Natural killer cell treated with Interleukin-12 subunit alpha and Interleukin-12 subunit beta and Interleukin-15 and Interleukin-18, amount 100 ng/mL, for 72 hours (primary cell): ENCODE data around the gene ZNF592. TPM values are rescaled to one million over a fixed set of nuclear protein-coding genes. Genes with fewer than 3 reads are reported as not detected.
"Not testable (repeated sequence)": the region's sequence is repeated elsewhere in the genome, so short reads cannot be mapped to it uniquely, and the experiment has no call there.

Source experiments
- ATAC-seq, 2 donors: fragments of 150-1000 bp; cut with Tn5 transposase in 1 of 2; sonication (Bioruptor Pico), chemical (Tn5 transposase) in 1 of 2; 2 replicates each; pipeline ENCODE4 v1.10.0; 2021
- DNase-seq: peaks from one replicate; pipeline ENCODE4 v3.0.0; 2022; ENCODE audit warnings: low spot score
- H3K27ac Mint-ChIP-seq, 2 donors: 1 replicate in 1 of 2; 2 replicates in 1 of 2; pipeline ENCODE4 v1.8.0; 2022; ENCODE audit warnings: mixed read lengths in 2 of 2, mild to moderate bottlenecking in 1 of 2, moderate library complexity in 1 of 2
- H3K27me3 Mint-ChIP-seq, 2 donors: 1 replicate in 1 of 2; 2 replicates in 1 of 2; pipeline ENCODE4 v1.8.0; 2022; ENCODE audit warnings: mixed read lengths in 2 of 2
- H3K36me3 Mint-ChIP-seq: one replicate; pipeline ENCODE4 v1.8.0; 2022; ENCODE audit warnings: mixed read lengths
- H3K4me1 Mint-ChIP-seq, 2 donors: 1 replicate in 1 of 2; 2 replicates in 1 of 2; pipeline ENCODE4 v1.8.0; 2022; ENCODE audit warnings: low read depth in 2 of 2, mixed read lengths in 2 of 2, mild to moderate bottlenecking in 1 of 2
- H3K4me3 Mint-ChIP-seq: one replicate; pipeline ENCODE4 v1.8.0; 2022; ENCODE audit warnings: mixed read lengths
- H3K9me3 Mint-ChIP-seq: 2 replicates; pipeline ENCODE4 v1.8.0; 2022; ENCODE audit warnings: mixed read lengths
- total RNA-seq, 2 donors: library from RNA; stranded (reverse); gene quantifications; one replicate each; pipeline ENCODE4 v1.2.3, GENCODE V29; 2022

Gene ZNF592
- total RNA-seq, 2 donors from 2014 or later = 23.7 to 41.3 TPM

DNA sequence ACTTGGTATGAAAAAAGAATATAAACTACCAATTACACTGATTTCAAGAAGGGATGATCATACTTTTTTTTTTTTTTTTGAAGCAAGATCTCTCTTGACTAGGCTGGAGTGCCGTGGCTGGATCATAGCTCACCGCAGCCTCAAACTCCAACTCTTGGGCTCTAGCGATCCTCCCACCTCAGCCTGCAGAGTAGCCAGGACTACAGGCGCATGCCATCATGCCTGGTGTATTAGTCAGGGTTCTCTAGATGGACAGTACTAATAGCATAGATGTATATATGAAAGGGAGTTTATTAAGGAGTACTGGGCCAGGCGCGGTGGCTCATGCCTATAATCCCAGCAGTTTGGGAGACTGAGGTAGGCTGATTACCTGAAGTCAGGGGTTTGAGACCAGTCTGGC is 21.0 kb upstream of the ZNF592 start:
- H3K27ac Mint-ChIP-seq = no peak overlapping the region
- H3K4me1 Mint-ChIP-seq = peaks cover 9 to 12% of the 10 kb centered on the region in 2 donors
- H3K36me3 Mint-ChIP-seq = no peaks in the 10 kb centered on the region
- H3K4me3 Mint-ChIP-seq = no peak overlapping the region
- no peaks in the 10 kb centered on the region for H3K9me3 Mint-ChIP-seq
- no peaks in the 10 kb centered on the region for H3K27me3 Mint-ChIP-seq
- no peak for ATAC-seq
- no peak for DNase-seq

DNA sequence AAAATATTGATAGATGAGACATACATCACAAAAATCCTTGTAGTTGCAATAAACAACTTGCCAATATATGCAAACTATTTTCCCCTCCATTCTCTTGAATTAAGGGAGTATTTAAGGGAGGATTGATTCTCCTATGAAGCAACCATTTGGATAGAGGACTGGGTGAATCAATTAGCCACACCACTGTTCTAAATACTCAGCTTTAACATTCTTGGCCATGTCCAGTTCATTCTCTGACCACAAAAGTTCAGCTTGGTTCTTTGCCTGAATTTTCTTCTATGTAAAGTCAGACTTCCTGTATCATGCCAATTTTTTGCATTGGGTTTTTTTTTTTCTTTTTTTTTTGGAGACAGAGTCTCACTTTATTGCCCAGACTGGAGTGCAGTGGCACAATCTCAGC is 16.6 kb upstream of the ZNF592 start:
- Mint-ChIP-seq H3K27me3 (no peaks in the 10 kb centered on the region), H3K9me3 (no peaks in the 10 kb centered on the region), H3K36me3 (no peaks in the 10 kb centered on the region), H3K4me1 (peaks cover 29 to 32% of the 10 kb centered on the region in 2 donors), H3K4me3 (no peak overlapping the region), H3K27ac (no peak overlapping the region)
- DNase-seq (no peak), ATAC-seq (no peak)

DNA sequence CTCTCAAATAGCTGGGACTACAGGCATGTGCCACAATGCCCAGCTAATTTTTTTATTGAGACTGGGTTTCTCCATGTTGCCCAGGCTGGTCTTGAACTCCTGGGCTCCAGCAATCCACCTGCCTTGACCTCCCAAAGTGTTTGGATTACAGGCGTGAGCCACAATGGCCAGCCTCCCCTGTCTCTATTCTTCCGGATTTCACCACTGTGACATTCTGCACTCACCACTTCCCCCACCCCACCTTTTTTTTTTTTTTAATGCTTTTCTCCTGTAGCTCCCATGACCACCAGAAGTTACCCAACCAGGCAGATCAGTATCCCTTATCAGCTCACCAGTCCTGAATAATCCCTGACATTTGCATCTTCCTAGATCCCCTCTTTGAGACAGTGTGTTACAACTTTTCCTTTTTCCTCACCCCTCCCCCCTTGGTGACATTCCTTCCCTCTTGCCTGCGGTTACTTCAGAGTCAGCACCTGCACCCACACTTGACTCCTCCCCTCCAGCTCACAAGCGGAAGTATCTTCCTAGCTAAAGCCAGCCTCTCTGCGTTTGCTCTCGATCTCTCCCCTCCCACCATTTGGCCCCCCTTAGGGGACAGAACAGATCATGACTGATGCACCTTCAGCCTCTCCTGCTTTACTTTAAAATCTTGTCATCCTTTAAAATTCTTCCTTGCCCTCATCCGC is 13.5 kb upstream of the ZNF592 start:
- H3K27me3 Mint-ChIP-seq = no peaks in the 10 kb centered on the region
- H3K4me1 Mint-ChIP-seq = peaks cover 34 to 41% of the 10 kb centered on the region in 2 donors
- DNase-seq (peak; percentile 73), ATAC-seq (peak; percentile 64 to 75)
- no peaks in the 10 kb centered on the region for H3K9me3 Mint-ChIP-seq
- H3K36me3 Mint-ChIP-seq = no peaks in the 10 kb centered on the region
- H3K4me3 Mint-ChIP-seq = peak overlapping the region; percentile 92
- H3K27ac Mint-ChIP-seq = peak overlapping the region; percentile 94 to 96

DNA sequence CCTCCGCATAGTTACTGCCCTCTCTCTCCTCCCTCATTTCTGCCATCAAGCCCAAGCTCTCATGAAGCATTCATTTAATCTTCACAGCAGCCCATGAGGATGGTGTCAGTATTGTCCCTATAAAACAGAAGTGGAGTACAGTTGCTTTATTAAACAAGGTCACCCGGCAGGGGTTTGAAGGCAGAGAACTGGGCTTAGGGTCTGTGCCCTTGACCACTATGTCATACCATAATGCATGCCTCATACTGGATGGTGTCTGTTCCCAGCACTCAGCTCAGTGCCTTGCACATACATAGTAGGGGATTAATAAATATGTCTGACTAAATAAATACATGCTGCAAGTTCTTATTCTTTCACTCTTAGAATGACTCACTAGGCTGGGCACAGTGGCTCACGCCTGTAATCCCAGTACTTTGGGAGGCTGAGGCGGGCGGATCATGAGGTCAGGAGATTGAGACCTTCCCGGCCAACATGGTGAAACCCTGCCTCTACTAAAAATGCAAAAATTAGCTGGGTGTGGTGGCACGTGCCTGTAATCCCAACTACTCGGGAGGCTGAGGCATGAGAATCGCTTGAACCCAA is 12.8 kb upstream of the ZNF592 start:
- Mint-ChIP-seq H3K4me3 (peak overlapping the region; percentile 92), H3K27ac (peak overlapping the region; percentile 94 to 96), H3K4me1 (peaks cover 34 to 41% of the 10 kb centered on the region in 2 donors)
- not testable (repeated sequence) for H3K36me3 Mint-ChIP-seq, H3K27me3 Mint-ChIP-seq, H3K9me3 Mint-ChIP-seq
- ATAC-seq (peak; percentile 83 to 86), DNase-seq (peak; percentile 73)

DNA sequence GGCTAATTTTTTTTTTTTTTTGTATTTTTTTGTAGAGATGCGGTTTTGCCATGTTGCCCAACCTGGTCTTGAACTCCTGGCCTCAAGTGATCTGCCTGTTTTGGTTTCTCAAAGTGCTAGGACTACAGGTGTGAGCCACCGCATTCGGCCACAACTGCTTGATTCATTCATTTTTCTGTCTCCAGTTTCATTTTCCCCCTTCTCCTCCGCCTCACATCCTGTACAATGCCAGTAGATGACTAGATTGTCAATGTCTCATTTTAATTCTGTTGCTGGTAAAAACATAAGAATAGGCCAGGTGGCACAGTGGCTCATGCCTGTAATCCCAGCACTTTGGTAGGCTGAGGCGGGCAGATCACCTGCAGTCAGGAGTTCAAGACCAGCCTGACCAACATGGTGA is 12.0 kb upstream of the ZNF592 start:
- ATAC-seq = peak; percentile 84 to 86
- no peaks in the 10 kb centered on the region for H3K36me3 Mint-ChIP-seq
- H3K9me3 Mint-ChIP-seq = no peaks in the 10 kb centered on the region
- H3K4me3 Mint-ChIP-seq = peak overlapping the region; percentile 74
- peak overlapping the region; percentile 94 to 96 for H3K27ac Mint-ChIP-seq
- no peaks in the 10 kb centered on the region for H3K27me3 Mint-ChIP-seq
- DNase-seq = peak; percentile 72
- H3K4me1 Mint-ChIP-seq = peaks cover 38 to 41% of the 10 kb centered on the region in 2 donors

DNA sequence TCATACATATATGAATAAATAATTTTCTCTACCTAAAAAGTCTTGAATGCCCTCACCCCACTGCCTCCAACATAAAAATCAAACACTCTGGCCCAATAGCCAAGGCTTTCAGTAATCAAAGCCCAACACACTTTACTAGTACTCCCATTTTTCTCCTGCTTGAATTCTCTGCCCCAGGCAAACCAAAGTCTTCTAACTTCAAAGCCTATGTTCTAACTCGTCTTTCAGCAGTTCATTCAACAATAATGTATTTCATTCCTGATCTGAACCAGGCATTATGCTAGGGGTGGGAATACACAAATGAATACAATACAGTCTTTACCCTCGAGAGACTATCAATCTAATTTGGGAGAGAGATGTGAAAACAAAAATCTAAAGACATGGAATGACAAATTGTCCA is 11.4 kb upstream of the ZNF592 start:
- Mint-ChIP-seq H3K36me3 (no peaks in the 10 kb centered on the region), H3K4me3 (peak overlapping the region; percentile 57), H3K27ac (peak overlapping the region; percentile 94 to 96), H3K4me1 (peaks cover 38 to 41% of the 10 kb centered on the region in 2 donors), H3K27me3 (no peaks in the 10 kb centered on the region), H3K9me3 (no peaks in the 10 kb centered on the region)
- no peak for ATAC-seq
- DNase-seq = no peak

DNA sequence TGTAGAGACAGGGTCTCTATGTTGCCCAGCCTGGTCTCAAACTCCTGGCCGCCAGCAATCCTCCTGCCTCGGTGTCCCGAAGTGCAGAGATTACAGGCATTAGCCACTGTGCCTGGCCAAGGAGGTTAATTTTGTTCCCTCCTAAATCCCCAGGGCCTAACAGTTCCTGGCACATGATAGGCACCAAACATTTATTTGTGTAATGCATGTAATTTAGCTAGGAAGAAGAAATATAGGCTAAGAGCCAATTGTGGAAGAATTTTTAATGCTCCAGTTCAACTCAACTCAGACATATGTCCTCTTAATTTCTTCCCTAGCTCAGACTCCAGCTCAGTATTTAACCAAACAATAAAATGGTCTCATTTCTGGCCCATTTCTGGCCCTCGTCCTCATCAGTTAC is 7.7 kb upstream of the ZNF592 start:
- no peak for DNase-seq
- Mint-ChIP-seq H3K36me3 (no peaks in the 10 kb centered on the region), H3K27me3 (no peaks in the 10 kb centered on the region), H3K27ac (peak overlapping the region in 1 of 2 donors; percentile 72), H3K9me3 (no peaks in the 10 kb centered on the region), H3K4me3 (no peak overlapping the region), H3K4me1 (peaks cover 21 to 22% of the 10 kb centered on the region in 2 donors)
- no peak for ATAC-seq

DNA sequence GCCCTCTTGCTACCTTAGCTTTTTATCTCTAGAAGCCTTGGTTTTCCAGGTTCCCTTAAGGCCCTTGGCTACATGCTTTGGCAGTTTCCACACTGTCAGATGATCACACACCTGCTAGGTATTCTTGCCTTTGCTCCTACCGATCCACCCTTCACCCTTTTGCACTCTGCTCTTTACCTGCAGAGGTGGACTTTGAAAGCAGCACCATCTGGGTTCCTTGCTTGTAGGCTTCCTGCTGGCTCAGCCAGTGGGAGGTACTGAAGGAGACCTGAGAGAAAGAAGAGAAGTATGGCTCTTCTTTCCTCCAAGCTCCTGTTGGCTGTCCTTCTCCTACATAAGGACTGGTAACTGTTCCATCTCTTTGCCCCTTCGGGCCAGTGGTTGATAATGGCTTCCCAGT is 7.3 kb upstream of the ZNF592 start:
- Mint-ChIP-seq H3K4me3 (no peak overlapping the region), H3K9me3 (no peaks in the 10 kb centered on the region), H3K27me3 (no peaks in the 10 kb centered on the region), H3K36me3 (no peaks in the 10 kb centered on the region), H3K4me1 (peaks cover 20 to 21% of the 10 kb centered on the region in 2 donors), H3K27ac (peak overlapping the region in 1 of 2 donors; percentile 72)
- ATAC-seq = no peak
- DNase-seq = no peak

DNA sequence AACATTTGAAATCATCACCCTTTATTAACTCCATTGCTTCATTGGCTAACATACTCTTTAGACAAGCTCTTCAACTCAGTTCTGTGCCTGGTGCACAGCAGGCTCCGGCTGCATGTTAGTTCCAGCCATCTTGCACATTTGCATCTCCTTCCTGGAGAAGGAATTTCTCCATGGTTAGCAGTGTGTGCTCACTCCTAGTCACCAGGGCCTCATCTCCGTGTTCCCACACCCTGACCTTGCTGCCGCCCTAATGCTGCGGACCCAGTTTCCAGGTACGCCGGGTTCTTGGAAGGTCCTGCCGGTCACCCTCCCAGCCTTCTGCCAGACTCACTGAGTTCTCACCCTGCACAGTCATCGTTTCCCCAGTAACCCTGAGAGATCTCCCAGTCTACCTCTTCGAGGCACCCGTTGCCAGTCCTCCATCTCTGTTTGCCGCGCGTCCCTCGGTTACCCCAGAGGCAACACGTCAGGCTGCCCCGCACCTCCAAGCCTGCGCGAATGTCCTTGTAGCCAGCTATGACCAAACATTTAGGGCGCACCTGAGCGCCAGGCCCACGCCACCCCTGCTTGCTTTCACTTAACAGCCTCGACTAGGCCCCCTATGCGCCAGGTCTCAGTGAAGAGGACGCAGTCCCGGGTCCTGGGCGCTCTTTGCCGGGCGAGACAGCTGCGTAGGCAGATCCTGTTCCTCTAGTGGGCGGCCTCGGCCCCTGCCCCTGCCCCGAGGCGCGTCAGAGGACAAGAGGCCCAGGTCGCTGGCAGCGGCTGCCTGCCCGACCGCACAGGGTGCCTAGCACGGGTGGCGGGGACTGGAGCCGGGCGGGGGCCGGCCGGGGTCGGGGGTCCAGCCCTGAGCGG is 747 bp upstream of the ZNF592 start:
- peak; percentile 78 for DNase-seq
- Mint-ChIP-seq H3K27ac (peak overlapping the region; percentile 88 to 93), H3K9me3 (no peaks in the 10 kb centered on the region), H3K4me3 (peak overlapping the region; percentile 94), H3K4me1 (peaks cover 40 to 49% of the 10 kb centered on the region in 2 donors), H3K27me3 (no peaks in the 10 kb centered on the region), H3K36me3 (no peaks in the 10 kb centered on the region)
- ATAC-seq = peak; percentile 67 to 72

DNA sequence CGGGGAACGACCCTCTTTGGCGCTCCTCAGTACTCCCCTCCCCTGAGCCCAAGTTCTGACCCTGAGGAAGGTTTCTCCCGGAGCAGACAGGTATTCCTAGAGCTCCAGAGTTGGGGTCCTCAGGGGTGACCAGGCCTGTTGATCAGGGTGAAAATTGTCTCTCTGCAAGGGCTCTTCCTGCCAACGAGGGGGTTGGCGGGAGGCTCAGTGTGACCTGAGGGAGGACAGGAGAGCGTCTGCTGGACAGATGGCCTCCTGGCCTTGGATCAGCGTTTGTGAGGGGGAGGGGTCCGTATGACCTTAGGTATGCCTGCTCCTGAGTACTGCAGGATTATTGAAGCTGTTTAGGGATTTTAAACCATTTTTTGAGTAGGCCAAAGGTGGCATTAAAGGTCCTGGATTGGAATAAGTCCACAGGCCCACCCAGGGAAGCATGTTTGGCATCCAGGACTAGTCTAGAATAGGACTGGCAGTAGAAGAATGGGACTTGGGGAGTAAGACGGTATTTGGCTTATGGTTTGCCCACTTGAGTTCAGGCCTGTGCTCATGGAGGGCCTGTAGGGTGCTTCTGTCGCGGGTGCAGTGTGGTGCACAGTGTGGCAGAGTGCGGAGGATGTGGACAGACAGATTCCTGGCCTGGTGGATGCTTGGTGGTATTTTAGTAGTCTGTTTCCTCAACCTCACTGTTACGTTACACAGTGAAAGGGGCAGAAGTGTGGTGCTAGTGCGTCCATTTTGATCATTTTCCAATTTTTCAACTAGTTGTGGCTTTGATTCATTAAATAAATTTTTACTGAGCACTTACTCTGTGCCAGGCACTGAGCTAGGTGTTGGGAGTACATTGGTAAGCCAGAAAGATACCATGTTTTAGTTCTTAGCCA is 959 bp downstream of the ZNF592 start:
- H3K27ac Mint-ChIP-seq = peak overlapping the region; percentile 92 to 93
- peak overlapping the region; percentile 96 for H3K4me3 Mint-ChIP-seq

DNA sequence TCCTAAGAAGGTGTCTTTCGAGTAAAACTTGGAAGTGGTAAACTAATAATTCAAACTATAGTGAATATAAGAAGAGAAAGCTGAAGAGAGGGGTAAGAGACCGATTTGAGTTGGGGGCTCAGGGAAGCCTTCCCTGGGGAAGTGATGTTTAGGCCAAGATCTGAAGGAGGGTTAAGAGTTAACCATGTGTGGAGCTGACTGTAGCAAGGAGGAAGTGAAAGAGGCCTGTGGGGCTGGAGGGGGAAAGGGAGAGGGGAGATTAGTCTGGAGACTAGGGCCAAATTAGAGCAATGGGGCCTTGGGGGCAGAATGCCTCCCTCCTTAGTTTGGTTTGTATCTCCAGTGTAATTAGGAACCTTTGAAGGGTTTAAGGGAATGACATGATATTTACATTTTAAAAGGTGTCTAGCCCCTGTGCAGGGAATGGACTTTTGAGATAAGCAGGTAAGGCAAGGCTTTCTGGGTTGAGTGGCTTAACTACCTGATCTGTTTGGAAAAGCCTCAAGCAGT is 2.2 kb downstream of the ZNF592 start:
- DNase-seq (no peak), ATAC-seq (no peak)
- H3K27ac Mint-ChIP-seq = peak overlapping the region; percentile 92 to 93
- H3K4me1 Mint-ChIP-seq = peaks cover 49 to 60% of the 10 kb centered on the region in 2 donors
- peak overlapping the region; percentile 96 for H3K4me3 Mint-ChIP-seq
- no peaks in the 10 kb centered on the region for H3K9me3 Mint-ChIP-seq
- peaks cover 6% of the 10 kb centered on the region for H3K36me3 Mint-ChIP-seq
- H3K27me3 Mint-ChIP-seq = no peaks in the 10 kb centered on the region

More for the DNA sequence above, 959 bp downstream of the ZNF592 start:
- DNase-seq = peak; percentile 73
- Mint-ChIP-seq H3K4me1 (peaks cover 46 to 55% of the 10 kb centered on the region in 2 donors), H3K9me3 (no peaks in the 10 kb centered on the region), H3K27me3 (no peaks in the 10 kb centered on the region), H3K36me3 (peaks cover 6% of the 10 kb centered on the region)
- ATAC-seq = peak in 1 of 2 donors; percentile 59

DNA sequence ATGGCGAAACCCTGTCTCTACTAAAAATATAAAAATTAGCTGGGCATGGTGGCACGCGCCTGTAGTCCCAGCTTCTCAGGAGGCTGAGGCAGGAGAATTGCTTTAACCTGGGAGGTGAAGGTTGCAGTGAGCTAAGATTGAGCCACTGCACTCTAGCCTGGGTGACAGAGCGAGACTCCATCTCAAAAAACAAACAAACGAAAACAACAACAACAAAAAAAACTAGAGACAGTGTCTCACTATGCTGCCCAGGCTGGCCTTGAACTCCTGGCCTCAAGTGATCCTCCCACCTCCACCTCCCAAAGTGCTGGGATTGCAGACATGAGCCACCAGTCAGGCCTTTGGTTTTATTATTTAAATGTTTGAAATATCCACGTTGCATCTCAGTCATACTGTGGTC is 3.3 kb downstream of the ZNF592 start:
- not testable (repeated sequence) for H3K4me3 Mint-ChIP-seq, H3K27ac Mint-ChIP-seq
- peaks cover 54 to 60% of the 10 kb centered on the region in 2 donors for H3K4me1 Mint-ChIP-seq

DNA sequence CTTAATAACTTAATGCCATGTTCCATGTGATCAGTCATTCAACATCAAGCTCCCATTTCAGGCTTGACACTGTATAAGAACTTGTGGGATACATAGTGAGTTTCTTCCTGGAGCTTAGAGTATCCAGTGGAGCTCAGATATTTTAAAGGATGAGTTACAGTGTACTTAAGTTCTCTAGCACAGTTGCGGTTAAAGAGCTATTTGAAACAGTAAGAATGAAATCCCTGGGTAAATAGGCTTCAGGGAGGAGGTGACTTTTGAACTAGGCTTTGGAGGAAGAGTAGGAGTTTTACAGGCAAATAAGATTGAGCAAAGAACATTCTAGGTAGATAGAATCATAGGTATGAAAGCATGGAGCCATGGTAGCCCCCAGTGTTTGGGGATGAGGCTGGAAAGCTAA is 3.8 kb downstream of the ZNF592 start:
- peaks cover 6% of the 10 kb centered on the region for H3K36me3 Mint-ChIP-seq
- no peaks in the 10 kb centered on the region for H3K9me3 Mint-ChIP-seq
- H3K4me3 Mint-ChIP-seq = no peak overlapping the region
- ATAC-seq (no peak), DNase-seq (no peak)
- H3K4me1 Mint-ChIP-seq = peaks cover 52 to 57% of the 10 kb centered on the region in 2 donors
- no peaks in the 10 kb centered on the region for H3K27me3 Mint-ChIP-seq
- peak overlapping the region in 1 of 2 donors; percentile 0 for H3K27ac Mint-ChIP-seq

More for the DNA sequence above, 3.3 kb downstream of the ZNF592 start:
- DNase-seq, H3K36me3 Mint-ChIP-seq, H3K9me3 Mint-ChIP-seq, H3K27me3 Mint-ChIP-seq, ATAC-seq: not testable (repeated sequence)
